ENCODE results near the gene SSBP4. TPM values are rescaled to one million over a fixed set of nuclear protein-coding genes. Genes with fewer than 3 reads are reported as not detected.

The SSBP4 gene
- total RNA-seq, 2 donors from 2014 or later = 54.4 to 56.9 TPM

DNA sequence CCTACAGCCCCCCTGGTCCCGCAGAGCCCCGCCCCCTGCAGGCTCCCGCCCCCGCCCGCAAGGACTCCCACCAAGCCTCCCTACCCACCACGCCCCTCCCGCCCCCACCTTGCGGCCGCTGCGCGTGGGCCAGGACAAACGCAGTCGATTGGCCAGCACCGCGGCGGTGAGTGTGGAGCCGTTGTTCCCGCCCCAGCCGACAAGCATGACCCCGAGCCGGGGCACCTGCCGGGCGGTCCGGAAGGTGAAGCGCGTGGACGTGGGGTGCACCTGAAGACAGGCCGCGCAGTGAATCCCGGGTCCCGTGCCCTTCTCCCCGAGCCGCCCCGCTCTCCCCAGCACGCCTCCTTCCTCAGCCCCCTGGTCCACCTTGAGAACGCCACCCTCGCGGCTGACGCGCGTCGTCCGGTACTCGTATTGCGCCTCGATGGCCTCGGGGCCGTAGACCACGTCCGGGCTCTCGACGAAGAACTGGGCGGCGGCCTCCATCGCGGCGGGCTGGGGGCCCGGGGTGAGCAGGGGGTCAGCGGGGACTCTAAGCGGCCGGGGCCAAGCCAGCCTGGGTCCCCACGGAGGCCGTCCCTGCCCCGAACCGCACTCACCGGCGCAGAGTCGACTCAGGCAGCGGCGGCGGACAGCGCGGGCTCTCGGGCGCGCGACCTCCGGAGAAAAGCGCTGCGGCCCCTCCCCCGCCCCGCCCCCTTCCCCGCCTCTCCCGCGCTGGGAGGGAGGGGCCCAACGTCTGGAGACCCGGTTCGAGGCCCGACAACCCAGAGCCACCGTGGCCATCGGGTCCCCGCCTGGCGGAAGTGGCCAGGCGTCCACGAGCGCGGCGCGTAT is 18.5 kb downstream of the SSBP4 start, which contains the start of gene ISYNA1:
TSS of gene ISYNA1 (minus strand) at position 643 of the 840 bp plus-strand sequence. CDS start at position 489, 154 bp downstream.
- DNase-seq (ENCODE audit: low spot score) = no peak
- intact Hi-C loops (cut with DNase I) = no loop called here

GRCh38 chr19:18438331-18439024 is 19.3 kb downstream of the SSBP4 start:
- no peak for DNase-seq (ENCODE audit: low spot score)
- intact Hi-C loops (cut with DNase I) = no loop called here

DNA sequence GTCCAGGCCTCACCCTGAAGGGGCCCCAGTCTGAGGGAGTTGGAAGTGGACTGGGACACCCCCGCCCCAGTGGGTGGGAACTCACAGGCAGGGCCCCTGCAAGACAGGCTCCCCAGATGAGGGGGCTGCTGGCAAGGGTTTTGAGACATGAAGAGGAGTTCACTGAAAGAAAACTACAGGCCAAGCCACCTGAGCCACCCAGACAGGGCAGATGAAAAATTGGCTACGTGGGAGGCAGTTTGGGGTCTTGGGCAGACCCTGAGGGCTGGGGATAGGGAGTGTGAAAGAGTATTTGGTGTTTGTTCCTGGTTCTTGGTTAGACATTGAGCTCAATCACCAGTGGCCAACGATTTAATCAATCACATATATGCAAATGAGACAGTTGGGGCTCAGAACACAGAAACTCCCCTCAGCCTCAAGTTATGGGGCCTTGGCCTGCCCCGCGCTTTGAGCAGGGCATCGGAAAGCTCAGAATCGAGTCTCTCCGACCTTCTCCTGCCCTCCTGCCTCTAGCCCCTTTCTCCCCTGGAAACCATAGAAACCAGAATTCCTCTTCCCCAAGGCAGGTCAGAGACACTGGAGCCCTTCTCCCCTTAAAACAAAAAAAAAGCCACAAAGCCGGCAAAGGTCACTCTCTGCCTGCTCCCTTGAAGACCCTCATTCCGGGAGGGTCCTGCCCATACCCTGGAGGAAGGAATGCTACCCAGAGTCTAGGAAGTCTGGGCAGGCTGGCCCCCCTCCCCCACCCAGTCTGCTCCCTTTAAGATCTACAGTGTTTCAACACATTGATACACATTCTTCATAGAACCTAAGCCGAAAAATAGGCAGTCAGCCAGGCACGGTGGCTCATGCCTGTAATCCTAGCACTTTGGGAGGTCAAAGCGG is 20.1 kb downstream of the SSBP4 start:
- no peak for DNase-seq (ENCODE audit: low spot score)
- intact Hi-C loops (cut with DNase I) = no loop called here

- intact Hi-C loops (cut with DNase I) = loop anchor here in 1 of 2 donors (10.0 kb wide), 1 partner anchor 145 kb away; the partner anchor contains the start of gene REX1BD
- DNase-seq (ENCODE audit: low spot score) = no peak
Measured at GRCh38 chr19:18439910-18440237, 20.7 kb downstream of the SSBP4 start.

DNA sequence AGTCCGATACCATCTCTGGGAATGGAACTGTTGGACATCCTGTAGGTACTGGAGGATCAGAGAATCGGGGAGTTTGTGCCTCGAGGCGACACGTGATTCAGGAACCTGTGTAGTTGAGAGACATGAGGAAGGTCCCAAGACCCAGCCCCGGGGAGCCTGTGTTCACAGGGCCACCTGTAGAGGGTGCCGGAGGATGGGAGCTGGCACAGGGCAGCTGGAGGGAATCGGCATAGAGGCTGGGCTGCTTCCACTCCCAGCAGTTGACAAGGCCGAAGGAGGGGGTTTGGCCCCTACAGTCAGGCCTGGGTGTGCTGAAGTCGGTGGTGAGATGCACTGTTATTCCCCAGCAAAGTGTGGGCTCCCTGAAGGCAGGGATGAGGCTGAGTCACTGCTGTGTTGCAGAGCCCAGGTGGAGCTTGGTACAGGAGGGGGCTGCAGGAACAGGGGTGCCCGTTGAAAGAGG is 21.2 kb downstream of the SSBP4 start:
- intact Hi-C loops (cut with DNase I) = loop anchor here in 1 of 2 donors (10.0 kb wide), 1 partner anchor 144 kb away; the partner anchor contains the start of gene REX1BD
- no peak for DNase-seq (ENCODE audit: low spot score)

DNA sequence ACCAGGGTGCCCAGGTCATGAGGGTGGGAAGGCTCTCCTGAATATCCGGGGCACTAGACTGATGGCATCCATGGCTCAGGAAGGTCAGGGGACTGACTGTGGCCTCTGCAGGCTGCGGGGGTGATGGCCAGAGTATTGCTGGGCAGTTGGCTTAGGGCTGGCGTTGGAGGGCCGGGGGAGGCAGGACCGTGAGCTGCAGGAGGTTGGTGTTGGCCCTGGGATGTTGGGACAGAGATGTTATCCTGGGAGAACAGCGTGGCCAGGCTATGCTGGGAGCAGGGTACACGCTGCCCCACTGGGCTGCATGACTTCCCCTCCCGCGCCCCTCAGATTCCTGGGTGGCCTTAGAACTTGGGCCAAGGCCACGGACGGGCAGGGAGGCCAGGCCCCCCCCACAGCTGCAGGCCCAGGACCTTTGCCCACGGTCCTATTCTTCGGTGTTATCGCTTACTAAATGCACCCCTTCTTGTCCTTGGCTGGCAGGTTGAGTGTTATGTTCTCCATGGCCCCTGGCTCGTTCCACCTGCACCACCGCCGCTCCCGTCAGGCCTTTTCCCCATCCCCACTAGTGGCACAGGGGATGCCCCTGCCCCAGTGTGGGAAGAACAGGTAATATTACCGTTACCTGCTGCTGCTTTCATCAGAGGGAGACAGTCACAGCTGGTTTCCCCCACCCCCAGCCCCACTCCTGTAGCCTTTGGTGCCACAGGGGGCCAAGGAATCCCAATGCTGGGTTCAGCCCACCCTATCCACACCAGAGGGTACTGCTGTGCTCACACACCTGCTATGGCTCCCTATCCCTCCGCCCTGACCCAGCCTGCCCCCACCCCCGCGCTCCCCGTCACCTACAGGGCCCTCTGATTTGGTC is 22.0 kb downstream of the SSBP4 start:
- intact Hi-C loops (cut with DNase I) = loop anchor here in 1 of 2 donors (10.0 kb wide), 1 partner anchor 144 kb away; the partner anchor contains the start of gene REX1BD
- no peak for DNase-seq (ENCODE audit: low spot score)

DNA sequence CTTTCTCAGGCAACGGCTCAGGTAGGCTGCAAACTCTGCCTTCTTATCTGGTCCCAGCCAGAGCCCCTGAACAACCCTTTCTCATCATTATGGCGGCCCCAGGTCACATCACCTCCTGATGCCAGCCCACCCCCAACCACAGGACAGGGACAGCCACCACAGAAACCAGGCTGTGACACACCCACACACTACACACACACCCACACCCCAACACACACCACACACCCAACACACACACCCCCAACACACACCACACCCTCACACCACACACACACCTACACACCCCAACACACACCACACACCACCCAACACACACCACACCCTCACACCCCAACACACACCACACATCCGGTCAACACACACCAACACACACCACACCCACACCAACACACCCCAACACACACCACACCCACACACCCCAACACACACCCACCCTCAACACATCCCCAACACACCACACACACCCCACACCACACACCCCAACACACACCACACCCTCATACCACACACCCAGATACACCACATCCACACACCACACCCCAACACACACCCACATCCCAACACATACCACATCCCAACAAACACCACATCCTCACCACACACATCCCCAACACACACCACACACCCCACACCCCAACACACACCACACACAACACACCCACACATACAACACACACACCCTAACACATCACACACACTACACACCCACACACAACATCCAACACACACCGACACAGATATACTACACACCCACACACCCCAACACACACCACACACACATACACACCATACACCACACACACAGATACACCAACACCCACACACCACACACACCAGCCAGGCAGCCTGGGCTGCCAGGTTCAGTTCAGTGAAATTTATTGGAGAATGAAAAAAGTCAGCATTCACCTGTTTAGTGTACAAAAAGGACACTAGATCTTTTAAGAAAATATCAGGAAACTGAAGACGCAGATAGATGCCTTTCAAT is 22.9 kb downstream of the SSBP4 start:
- DNase-seq (ENCODE audit: low spot score) = no peak

DNA sequence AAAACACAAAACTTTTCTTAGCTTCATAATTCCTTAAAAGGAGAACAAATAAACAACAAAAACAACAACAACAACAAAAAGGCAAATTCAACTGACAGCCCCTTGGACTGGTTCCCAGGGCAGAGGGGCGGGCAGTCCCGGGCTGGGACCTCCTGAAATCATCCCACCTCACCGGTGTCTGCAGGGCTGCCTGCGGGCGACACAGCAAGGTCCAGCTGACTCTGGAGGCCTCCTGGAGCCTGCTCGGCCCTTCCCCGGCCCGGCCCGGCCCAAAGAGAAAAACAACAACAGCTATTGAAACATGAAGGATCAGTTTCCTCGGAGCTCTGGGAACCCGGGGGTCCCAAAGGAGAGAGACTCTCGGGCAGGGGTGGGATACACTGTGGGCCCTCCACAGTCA is 23.7 kb downstream of the SSBP4 start:
- intact Hi-C loops (cut with DNase I) = loop anchor here in 1 of 2 donors (10.0 kb wide), 1 partner anchor 142 kb away; the partner anchor contains the start of gene REX1BD
- no peak for DNase-seq (ENCODE audit: low spot score)

More for the DNA sequence above, 22.9 kb downstream of the SSBP4 start:
- intact Hi-C loops (cut with DNase I) = loop anchor here in 1 of 2 donors (10.0 kb wide), 1 partner anchor 143 kb away; the partner anchor contains the start of gene REX1BD

DNA sequence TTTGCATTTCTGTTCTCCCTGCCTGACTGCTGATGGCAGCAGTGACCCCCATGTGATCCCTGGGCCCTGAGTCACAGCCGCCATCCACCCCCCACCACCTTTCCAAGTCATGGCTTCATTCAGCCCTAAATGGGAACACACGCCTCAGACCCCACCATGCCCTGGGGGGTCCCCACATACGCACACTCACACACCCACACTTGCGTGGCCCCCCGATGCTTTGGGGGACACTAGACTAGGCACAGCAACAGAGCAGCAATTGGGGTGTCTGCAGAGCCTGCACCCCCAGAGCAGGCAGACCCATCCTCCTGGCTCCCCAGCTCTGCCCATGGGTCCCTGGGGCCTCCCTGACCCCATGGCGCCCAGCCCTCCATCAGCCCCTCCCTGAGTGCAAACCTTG is 24.2 kb downstream of the SSBP4 start:
- no peak for DNase-seq (ENCODE audit: low spot score)
- intact Hi-C loops (cut with DNase I) = loop anchor here in 1 of 2 donors (10.0 kb wide), 1 partner anchor 141 kb away; the partner anchor contains the start of gene REX1BD

DNA sequence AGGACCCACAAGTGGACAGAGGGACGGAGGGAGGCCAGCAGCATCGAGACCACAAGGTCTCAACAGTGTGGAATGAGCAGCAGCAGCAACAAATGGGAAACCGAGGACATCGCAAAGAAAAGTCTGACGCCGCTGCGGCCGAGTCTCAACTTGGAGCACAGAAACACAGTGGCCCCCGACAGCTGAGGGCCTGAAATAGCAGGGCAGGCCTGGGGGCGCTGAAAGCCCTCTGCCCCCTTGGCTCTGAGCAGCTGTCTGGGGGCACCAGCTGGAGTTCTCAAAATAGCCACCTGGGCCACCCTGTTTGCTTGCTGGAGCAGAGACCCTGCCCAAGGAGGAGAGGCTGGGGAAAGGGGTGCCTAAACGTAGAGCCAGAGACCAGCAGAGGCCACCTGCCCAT is 24.6 kb downstream of the SSBP4 start:
- intact Hi-C loops (cut with DNase I) = loop anchor here in 1 of 2 donors (10.0 kb wide), 1 partner anchor 141 kb away; the partner anchor contains the start of gene REX1BD
- DNase-seq (ENCODE audit: low spot score) = no peak

DNA sequence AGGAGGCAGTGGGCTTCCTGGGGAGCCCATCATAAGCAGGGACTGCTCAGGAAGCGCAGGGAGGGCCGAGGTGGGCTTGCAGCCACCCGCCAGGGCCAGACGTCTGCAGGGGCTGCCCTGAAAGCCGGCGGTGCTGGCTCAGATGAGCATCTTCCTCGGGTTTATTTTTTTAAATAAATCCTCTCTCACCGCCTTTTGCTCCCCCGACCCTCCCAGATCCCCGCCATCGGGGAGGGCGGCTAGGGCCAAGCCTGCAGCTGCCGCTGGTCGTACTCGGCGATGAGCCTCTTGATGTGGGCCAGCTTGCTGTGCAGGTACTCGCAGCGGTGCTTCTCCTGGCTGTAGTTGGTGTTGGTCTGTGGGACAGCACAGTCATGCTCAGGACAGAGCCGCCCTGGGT is 25.3 kb downstream of the SSBP4 start:
- intact Hi-C loops (cut with DNase I) = loop anchor here in 1 of 2 donors (10.0 kb wide), 1 partner anchor 140 kb away; the partner anchor contains the start of gene REX1BD
- no peak for DNase-seq (ENCODE audit: low spot score)

- no peak for DNase-seq (ENCODE audit: low spot score)
- intact Hi-C loops (cut with DNase I) = loop anchor here in 1 of 2 donors (10.0 kb wide), 1 partner anchor 139 kb away; the partner anchor contains the start of gene REX1BD
Measured at GRCh38 chr19:18445262-18445948, 26.2 kb downstream of the SSBP4 start.

DNA sequence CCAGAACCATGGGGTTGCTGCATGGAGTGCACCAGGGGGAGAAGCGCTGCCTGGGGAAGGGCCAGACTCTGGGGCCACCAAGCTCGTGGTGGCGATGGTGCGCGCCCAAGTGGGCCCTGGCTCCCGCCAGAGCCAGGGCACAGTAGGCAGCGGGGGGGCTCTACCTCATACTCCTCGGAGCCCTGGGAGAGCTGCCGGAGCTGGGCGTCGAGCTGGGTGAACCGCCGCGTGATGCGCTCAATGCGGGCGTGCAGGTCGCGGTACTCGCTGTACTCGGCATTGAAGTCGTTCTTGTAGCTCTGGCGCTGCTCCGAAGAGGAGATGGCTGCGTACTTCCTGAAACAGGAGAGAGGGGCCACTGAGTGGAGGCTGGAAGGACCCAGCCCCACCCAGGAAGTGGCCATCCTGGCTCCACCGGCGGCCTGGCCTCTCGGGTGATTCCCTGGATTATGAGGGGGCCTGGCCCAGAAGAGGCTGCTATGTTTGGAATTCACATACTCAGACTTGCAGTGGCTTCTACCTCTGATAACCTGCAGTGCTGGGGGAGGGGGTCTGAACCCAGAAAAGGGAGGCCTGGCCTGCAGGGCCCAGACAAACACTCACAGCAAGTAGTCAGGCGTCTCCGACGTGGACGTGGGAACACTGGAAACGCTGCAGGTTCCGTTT is 27.1 kb downstream of the SSBP4 start:
- no peak for DNase-seq (ENCODE audit: low spot score)
- intact Hi-C loops (cut with DNase I) = loop anchor here in 1 of 2 donors (10.0 kb wide), 1 partner anchor 139 kb away; the partner anchor contains the start of gene REX1BD

DNA sequence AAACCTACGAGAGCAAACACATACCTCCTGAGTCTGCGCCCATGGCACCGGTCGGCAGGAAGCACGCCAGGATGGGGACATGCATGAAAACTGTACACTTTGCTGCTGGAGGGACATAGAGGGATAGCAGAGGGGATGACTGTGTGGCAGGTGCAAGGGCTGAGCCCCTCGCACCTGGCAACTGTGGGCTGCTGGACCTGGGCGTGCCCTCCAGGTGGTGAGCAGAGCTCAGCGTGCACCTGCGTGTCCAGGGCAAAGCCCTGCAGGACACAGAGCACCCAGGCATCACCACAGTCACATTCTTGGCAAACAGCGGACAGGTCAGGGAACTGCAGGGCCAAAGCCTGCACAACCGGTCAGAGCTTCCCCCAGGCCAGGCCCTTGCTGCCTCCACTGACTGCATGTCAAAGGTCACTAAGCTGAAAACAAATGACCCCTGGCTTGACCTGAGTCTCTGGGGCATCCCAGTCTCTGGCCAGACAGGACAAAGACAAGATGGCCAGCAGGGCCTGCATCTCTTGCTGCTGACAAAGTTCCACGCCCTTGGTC is 27.7 kb downstream of the SSBP4 start:
- intact Hi-C loops (cut with DNase I) = loop anchor here in 1 of 2 donors (10.0 kb wide), 1 partner anchor 138 kb away; the partner anchor contains the start of gene REX1BD
- DNase-seq (ENCODE audit: low spot score) = no peak

GRCh38 chr19:18449552-18449951 is 30.4 kb downstream of the SSBP4 start:
- no peak for DNase-seq (ENCODE audit: low spot score)
- intact Hi-C loops (cut with DNase I) = loop anchor here in 1 of 2 donors (10.0 kb wide), 1 partner anchor 135 kb away; the partner anchor contains the start of gene REX1BD

All from posterior vena cava (tissue), 2 donors.